Panc1 (cell line): ENCODE measurements around the gene KIF3B.

Experiments used
- CTCF ChIP-seq: fragments of 450-650 bp; IDR thresholded peaks from 2 replicates; pipeline ENCODE4 v1.5.1; 2017; ENCODE audit warnings: mild to moderate bottlenecking
- POLR2AphosphoS5 ChIP-seq: IDR thresholded peaks from 2 replicates; pipeline ENCODE4 v1.6.1; 2012; ENCODE audit warnings: mild to moderate bottlenecking, low read depth, low read length, moderate library complexity
- REST ChIP-seq, 2 experiments: IDR thresholded peaks; 2 replicates each; pipeline ENCODE4 v1.6.1; 2011 to 2012; ENCODE audit warnings: low read depth in 2 of 2, control low read depth in 1 of 2, low read length in 1 of 2, mild to moderate bottlenecking in 1 of 2, moderate library complexity in 1 of 2; ENCODE audit not compliant: insufficient read depth in 1 of 2
- SIN3A ChIP-seq: IDR thresholded peaks from 2 replicates; pipeline ENCODE4 v1.6.1; 2012; ENCODE audit warnings: low read depth, mild to moderate bottlenecking, low read length, moderate library complexity, borderline replicate concordance; ENCODE audit not compliant: insufficient read depth

GRCh38 chr20:32237419-32237818 is 40.0 kb upstream of the KIF3B start:
- TF ChIP-seq CTCF (no peak), POLR2AphosphoS5 (peak; percentile 71), REST (IDR thresholded peaks at IDR 0.05; ENCODE audit: insufficient read depth in 1 of 2, low read depth in 2 of 2, low read length in 1 of 2) (no peak), SIN3A (no peak)
